ENCODE results near the gene MEIG1.

DNA sequence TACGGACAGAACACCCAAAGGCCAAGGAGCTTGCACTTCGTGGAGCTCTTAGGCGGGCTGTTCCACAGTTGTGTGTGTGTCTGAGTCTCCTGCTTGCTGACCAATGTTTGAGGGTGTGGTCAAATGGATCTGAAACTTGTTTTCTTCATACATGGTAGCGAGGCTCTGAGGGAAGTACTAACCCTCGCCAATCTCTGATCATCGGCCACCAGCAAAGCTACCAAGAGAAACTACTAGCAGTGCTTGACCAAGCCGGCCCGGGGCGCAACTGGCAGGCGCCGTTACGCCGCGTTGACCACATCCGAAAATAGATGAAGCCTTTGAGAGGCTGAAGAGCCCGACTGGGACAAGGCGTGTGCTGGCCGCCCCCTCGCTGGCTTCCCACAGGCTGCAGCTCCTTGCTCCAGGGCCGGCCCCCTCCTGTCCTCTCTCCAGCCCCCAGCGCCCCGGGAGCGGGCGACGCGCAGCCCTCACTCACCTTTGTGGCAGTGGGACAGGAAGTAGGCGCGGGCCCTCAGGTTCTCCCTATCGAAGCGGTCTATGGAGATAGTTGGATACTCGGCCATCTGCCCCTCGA, 5.7 kb upstream of the MEIG1 start:
- no peak for TF ChIP-seq EZH2 (IDR thresholded peaks at IDR 0.05)
- TF ChIP-seq, protein P1, sequence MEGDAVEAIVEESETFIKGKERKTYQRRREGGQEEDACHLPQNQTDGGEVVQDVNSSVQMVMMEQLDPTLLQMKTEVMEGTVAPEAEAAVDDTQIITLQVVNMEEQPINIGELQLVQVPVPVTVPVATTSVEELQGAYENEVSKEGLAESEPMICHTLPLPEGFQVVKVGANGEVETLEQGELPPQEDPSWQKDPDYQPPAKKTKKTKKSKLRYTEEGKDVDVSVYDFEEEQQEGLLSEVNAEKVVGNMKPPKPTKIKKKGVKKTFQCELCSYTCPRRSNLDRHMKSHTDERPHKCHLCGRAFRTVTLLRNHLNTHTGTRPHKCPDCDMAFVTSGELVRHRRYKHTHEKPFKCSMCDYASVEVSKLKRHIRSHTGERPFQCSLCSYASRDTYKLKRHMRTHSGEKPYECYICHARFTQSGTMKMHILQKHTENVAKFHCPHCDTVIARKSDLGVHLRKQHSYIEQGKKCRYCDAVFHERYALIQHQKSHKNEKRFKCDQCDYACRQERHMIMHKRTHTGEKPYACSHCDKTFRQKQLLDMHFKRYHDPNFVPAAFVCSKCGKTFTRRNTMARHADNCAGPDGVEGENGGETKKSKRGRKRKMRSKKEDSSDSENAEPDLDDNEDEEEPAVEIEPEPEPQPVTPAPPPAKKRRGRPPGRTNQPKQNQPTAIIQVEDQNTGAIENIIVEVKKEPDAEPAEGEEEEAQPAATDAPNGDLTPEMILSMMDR (IDR thresholded peaks at IDR 0.05) = no peak
